Measurements from ENCODE around the gene ATP8B4.

The ATP8B4 gene

DNA sequence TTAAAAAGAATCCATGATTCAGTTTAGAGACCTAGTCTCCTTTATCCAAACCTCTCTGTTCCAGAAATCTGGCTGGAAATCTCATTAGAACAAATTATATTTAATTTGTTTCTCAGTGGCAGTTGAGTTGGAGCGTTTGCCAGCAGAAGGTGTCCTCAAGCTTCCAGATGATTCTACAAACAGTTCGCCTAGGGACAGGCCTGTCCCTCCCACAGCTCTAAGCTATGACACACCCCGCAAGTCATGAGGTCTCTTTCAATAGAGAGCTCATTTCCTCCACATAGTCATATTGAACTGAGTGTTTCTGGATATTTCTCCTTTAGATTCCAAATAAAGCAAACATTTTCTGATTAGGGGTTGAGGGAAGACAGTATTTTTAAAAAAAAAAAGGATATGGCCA lies 230.3 kb downstream of the ATP8B4 start:
- no peak for FAIRE-seq

DNA sequence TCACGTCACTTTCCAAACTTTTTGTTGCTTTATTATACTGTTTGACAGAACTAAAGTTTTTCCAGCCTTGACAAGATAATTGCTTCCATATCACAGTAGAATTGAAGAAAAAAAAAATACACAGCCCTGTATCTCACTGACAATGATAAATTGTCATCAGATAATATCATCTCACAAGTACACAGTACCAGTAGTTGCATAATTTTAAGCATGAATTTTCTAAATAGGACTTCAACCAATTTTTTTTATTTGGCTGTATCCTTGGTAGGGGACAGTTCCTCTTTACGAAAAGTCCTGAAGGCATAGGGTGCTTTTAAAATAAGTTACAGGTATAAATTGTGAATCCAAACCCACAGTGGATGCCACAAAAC lies 230.7 kb downstream of the ATP8B4 start:
- no peak for FAIRE-seq

DNA sequence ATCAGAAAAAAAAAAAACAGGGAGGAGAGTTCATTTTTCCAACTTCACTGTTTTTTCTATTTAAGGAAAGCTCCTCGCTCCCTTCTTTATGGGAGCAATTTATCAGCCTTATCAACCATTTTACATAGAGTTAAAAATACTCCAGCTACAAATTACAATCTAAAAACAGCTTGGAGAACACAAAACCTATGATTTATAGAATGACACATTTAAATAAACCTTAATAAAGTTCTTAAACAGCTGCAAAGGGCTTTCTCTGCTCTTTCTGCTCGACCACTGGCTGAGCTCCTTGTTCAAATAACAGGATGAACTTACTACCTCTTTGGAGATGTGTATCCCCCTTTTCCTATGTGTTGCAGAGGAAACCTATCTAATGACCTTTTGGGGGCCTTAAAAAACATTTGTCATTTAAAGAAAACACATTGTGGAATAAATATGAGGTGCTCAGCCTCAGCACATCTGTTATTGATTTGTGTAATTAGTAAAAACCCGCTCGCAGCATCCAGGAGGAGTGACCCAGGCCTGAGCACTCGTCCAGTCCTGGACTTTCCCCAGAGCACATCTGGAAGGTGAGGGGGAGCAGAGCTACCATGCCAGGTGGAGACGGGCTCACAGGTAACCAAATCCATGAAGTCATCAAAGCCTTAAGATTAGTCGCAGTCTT lies 231.2 kb downstream of the ATP8B4 start:
- FAIRE-seq: no peak

DNA sequence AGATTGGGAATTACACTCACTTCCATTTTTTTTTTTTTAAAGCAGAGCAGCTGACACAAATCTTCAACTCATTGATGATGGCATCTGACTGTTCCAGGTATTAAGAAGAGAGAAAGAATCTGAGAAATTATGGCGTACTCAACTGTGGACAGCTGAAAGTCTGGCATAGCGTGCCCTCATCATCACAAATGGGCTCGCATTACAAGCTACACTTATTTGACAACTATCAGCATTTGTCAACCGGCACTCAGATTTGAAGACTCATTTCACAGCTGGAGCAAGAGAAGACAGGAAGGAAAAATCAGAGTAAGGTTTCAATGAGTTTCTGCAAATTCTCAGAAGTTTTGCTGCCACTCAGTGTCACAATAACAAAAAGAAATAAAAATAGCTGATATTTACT lies 235.9 kb downstream of the ATP8B4 start:
- no peak for FAIRE-seq

DNA sequence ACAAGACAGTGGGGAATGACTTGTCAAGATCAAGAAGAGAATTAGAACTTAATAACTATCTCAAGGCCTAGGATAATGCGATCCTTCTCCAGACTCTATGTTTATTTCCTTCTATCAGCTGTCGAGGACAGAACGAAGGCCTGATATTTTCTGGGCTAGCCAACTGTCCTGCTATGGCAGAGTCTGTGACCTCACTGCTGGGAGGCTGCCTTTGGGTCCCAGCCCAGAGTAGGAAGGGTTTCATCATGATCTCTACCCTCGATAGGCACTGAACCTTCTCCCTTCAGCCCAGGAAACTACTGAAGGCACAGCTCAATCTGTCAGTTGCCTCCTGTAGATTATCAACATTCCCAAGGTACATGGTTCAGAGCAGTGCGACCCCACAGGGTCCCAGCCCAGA lies 237.2 kb downstream of the ATP8B4 start:
- FAIRE-seq: no peak

DNA sequence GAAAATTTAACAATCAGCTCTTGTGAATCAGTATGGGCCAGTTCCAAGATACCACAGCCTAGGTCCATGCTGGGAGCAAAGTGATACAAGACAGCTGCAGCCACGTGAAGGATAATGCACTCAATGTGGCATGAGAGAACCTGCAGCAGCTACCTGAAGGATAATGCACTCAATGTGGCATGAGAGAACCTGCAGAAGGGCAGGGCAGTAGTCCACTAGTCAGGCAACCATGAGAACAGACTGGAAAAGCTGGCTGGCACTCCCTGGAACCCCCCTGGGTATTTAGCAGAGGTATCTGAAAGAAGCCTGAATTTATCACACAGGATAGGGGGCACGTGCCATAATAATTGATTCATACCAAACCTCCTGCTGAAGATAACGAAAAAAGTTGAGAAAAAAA lies 237.6 kb downstream of the ATP8B4 start:
- no peak for FAIRE-seq

DNA sequence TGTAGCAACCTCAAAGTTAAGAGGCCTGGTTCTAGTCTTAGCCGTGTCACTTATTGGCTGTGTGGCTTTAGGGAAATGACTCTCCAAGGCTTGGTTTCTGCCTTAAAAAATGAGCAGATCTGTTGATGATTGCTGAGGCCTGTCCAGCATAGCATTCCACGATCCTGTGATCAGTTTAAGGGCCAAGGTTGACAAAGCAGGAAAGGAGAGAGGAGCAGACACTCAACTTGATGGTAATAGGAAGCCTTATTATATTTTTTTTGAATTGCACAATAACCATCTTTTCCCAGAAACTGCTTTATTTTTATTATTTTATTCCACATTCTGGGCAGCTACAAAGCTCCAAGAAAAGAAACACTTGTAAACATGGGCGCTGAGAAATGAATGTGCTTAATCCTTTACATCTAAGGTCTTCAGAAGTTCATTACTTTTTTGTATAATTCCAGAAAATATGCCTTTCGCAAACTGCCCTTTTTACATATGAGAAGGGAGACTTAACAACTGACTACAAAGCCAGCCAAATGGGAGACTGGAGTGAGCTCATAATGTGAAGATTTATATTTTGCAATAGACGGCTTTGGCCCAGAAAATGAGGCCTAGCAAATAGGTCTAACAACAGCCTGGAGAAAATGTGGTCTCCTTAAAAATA lies 241.0 kb downstream of the ATP8B4 start:
- no peak for FAIRE-seq

DNA sequence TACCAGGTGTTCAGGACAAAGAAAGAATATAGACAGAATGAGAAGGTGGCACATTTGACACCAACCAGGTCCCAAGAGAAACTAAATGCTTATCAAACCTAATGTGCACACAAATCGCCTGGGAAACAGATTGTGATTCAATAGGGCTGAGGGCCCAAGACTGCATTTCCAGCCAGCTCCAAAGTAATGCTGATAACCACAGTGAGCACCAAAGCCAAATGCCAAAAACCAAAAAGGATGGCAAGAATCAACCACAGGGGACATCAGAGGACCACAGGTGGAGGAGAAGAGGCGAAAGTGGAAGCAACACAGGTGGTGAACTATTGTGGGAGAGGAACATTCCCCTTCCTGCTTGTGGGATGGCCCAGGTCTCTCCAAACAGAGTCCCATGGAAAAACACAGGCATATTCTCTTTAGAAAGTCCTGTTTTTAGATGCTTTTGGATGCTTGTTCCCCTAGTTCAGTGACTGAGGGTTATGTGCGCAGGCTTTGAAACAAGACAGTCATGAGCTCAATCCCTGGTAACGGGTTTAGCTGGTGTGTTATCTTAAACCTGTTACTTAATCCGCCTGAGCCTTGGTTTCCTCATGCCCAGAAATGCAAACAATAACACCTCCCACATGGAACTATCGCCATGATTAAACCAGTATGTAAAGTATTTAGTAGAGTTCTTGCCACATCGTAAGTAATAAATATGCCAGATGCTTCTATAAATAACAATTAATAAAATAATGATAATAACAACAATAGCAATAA lies 241.7 kb downstream of the ATP8B4 start:
- no peak for FAIRE-seq

DNA sequence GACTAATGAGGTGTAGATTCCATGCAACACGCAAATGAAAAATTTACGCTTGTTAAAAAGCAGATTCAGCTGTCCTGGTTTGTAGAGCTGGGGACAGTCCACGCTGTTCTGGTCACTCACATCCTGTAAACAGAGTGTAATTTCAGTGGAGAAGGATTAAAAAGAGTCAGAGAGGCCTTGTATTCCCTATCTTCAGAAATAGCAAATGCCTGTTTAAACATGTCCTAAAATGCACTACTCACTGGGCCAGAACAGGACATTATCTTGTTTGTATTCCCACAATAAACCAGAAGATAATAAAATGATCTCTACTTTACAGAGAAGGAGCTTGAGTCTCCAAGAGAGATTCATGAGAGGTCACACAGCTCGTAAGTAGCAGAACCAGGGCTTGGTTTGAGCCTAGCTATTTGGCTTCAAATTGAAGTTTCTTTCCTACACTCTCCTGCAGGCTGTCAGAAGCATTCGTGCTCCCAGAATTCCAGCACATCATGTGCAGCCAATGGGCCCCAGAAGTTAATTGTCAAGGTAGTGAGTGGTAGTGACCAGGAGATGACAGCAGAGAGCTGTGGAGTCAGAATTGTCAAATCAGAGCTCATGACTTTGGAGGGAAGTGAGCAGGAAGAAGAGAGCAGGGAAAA lies 242.5 kb downstream of the ATP8B4 start:
- FAIRE-seq: no peak

DNA sequence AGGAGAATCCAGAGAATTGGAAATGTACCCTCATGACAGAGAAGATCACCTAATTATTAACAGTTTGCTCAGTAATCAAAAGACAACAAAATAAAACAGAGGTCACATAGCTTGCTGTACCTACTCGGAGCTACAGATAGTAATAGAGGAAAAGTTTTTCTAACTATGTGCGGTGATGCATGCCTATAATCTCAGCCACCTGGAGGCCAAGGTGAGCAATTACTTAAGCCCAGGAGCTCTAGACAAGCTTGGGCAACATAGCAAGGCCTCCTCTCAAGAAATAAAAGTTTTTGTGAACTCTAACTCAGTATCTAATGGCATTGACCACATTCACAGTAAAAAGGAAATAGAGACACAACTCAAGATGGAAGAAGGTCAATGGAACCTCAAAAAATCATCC lies 243.6 kb downstream of the ATP8B4 start:
- no peak for FAIRE-seq

DNA sequence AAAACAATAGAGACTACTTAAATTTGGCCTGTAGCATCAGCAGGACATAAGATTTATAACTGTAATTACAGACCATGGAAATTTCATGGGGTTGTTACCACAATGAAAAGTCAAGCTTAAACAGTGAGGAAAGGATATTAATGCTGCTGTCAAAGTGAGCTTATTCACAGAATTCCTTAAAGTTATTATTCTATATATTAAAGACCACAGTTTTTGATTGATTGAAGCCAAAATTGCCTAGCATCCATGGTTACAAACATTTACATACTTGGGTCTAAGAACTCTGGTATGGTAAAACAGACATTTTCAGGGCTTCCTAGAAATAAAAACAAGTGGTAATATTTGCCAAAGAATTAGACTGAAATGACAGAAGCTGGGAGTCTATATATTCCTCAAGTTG lies 248.6 kb downstream of the ATP8B4 start:
- no peak for FAIRE-seq

DNA sequence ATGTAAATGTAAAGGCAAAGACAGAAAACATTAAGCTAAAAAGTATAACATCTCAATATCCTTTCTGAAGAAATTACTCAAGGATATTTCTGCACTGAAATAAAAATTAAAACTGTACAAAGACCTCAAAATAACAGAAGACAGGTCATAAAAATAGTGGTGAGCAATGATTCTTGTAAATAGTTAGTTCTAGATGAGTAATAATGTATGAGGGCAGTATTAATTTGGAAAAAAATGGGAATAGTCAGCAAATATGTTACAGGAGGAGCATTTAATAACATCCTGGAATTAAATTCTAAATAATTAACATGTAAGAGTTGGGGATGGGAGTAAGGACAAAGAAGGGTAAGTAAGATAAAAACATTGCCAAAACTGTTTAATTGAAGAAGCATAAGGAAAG lies 250.7 kb downstream of the ATP8B4 start:
- no peak for FAIRE-seq

DNA sequence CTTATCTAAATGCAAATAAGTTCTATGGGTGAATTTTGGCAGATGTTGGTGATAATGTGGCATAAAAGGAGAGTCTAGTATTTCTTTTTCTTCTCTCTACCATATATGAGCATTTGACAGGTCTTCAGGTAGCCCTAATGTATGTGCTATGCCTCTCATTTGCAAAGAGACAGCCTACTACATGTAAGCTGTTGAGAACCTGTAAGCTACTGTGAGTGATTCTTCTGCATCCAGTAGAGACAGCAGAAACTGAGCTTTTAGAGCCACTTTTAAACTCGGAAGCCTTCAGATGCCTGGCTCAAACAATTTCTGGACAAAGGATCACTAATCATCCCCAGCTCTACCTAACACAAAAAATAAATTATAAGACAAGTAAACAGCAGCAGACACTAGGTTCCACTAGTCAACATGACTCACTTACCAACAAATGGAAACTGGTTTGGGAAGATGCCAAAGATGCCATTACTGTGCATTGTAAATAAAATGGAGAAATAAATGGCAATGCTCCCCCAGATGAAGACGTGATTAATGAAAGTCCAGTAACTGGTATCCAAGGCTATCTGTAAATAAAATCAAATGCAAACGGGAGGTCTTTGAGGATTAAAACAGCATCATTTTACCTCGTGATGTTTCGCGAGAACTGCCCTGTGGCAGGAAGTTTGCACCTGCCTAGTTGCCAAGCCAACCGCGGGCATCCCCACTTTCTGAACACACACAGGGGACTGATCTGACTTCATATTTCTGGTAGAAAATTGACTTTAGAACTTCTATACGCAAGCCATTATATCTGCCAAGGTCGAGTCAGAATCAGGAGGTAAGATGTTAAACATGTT lies 252.9 kb downstream of the ATP8B4 start:
- FAIRE-seq: no peak

DNA sequence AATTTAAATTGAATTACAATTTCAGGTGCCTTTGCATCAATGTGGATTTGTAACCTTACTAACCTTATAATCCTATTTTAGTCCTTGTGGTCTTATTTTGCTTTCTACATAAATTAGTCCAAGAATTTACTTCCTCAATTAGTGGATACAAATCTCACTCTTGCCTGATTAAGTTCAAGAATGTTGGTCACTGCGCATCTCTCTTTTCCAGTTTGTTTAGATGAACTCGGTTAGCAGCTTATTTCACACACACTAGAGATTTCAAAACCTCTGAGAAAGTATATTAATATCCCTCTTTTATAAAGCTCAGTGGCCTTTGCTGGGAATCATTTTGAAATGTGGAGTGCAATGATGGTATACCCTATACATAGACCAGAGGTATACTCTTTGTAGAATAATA lies 254.8 kb downstream of the ATP8B4 start:
- FAIRE-seq: no peak

DNA sequence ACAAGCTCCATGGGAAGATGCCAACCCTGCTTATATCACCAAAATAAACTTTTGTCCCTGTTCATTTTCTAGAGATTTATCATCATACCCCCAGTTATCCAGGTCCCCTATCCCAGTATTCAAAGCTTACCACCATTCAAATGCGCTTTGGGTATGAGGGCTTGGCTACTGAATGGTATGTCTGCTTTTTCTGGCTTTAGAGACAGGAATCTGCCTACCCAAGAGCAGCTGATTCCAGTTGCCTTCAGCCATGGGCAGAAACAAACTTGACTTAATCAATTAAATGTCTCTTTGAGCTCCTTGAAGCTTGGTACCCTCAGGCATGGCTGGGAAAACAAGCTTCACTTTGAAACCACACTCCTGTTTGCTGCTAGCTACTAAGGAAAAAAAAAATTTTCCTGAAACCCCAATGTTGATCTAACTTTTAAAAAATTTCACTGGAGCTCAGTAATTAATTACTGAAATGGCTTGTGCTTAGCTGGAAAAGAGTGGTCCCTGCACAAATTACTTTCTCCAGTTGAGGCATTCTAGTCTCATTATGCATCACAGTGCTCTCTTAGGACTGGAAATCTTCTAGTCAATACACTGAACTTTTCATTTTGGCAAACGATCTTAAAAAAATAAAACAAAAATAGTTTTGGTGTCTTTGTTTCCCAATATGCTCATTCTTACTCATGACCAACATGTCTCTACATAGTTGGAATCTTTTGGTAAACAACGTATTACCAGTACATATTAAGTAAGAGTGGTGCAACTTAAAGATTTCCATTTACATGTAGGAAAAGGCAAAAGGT lies 255.4 kb downstream of the ATP8B4 start:
- FAIRE-seq: no peak

DNA sequence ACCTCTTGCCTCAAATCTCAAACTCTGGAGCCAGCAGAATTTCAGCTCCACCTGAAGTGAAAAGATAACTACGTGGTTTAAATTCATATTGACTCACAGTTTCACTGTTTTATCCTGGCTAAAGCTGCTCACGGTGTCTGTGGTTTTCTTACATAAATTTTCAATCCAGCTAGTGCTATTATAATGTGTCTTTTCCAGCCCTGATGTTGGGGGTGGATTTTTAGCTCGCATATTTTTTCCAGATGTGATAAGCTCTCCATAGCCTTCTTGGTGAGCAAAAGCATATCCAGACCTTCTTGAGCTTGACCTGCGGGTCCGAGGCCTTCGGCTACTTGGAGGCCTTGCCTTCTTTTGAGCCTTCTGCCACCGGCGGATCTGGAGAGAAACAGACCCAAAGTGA lies 258.9 kb downstream of the ATP8B4 start:
- FAIRE-seq: no peak

DNA sequence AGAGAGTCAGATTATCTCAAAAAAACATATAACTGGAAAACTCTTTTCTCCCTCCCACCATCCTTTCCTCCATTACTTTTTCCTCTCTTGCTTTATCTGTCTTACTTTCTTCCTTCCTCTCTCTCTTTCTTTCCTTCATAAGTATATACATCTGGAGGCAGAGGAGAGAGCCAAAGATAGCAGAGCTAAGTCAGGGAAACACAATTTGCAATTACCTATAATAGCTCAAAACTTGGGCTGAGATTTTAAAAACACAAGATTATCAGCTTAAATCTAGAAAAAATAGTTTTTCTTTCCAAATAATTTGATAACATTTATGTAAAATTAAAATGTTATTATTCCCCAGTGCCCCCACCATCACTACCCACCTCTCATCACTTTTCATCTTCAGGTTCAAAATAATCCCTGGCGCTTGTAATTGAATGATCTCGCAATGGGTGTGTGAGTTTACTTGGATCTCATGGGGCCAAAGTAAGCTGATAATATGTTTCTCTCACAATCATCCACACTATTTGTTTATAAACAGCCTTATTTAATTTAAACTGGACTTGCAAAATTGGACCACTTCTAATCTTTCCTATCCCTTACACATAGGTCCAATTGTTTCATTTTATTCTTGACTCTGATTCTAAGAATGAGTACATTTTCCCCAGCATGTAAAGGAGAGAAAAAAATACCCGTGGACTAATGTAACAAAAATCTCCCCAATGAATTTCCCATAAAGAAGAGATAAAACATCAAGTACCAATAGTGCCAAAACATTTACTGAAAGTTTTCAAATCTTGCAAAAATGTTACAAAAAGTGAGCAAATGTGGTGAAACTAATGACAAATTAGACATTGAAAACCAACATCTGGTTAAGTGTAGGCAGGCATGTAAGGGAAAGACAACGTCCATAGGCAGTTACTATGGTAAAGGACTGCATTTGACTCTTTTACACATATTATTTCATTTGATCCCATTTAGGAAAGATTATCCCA lies 261.2 kb downstream of the ATP8B4 start:
- FAIRE-seq: no peak

DNA sequence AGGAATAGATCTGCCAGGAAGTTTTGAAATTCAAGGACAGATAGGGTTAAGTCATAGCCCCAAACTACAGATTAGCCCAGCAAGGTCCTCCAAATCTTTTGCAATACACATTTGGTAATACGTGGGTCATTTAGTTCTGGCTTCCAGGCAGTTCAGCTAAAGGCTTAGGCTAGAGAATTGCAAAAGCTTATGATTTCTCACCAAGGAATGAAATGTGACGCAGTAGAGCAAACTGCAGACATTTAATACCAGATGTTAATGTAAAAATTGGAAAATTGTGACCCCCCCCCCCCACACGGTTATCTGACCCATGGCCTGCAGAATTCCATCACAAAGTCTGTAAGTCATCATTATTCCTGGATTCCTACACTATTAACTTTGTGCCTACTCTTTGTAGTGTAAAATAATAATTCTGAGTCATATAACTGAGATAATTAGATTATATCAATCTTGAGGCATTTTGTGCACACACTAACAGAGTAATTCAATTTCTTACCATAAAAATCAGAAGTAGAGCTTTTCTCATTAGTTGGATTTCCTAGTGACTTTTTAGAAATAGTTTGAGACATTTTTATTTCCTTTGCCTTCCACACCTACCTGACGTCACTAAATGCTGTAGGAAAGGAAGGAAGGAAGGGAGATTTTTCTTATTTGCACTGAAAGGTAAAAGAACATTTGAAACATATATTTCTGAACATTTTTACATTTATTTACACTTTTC lies 263.0 kb downstream of the ATP8B4 start:
- no peak for FAIRE-seq

DNA sequence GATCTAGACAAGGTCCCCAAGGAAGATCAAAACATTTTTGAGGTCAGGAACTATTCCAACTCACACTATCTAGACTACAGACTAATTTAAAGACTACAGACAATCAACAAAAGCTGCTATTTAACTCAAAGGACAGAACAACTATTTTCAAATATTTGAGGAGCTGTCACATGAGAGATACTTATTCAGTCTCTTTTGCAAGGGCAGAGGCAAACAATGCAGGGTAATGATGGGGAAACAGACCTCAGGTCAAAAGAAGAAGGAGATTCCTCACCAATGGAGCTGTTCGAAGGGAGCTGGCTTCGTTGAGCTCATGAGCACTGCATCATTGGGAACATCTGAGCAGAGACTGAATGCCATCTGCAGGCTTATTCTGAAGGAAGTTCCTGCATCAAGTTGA lies 266.3 kb downstream of the ATP8B4 start:
- no peak for FAIRE-seq

DNA sequence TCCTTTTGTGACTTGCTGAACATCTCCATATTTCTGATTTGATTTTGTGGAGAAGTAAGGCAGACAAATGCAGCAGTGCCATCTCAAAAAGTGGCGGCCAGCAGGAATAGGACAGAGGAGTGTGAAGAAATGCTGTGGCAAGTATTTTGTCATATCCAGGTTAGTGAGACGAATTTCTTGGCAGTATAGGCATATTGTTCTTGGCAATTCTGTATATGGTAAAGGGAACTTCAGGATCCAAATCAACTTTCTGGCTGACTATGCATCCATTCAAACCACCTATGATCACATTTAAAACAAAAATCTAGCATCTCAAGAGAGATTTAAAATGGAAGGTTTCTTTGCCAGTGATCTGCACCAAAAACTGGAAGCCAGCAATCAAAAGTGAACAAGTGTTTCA lies 270.2 kb downstream of the ATP8B4 start:
- no peak for FAIRE-seq
